GM23338 (cell line): ENCODE measurements around the gene NRG3. TPM values are rescaled to one million over a fixed set of nuclear protein-coding genes. Genes with fewer than 3 reads are reported as not detected.

Experiments
- ATAC-seq: fragments of 200-7000 bp; cut with Tn5 transposase; 3 replicates; pipeline ENCODE4 v1.9.1; 2020
- DNase-seq: peaks from one replicate; pipeline ENCODE4 v3.0.0-alpha.2; 2015; ENCODE audit warnings: low spot score
- H2AFZ ChIP-seq: fragments of 200-600 bp; sonication (generic); 2 replicates; pipeline ENCODE4 v1.8.0; 2016; ENCODE audit warnings: antibody characterized with exemption, mild to moderate bottlenecking, moderate library complexity
- H3F3A ChIP-seq: fragments of 200-600 bp; sonication (generic); replicated peaks from 2 replicates; pipeline ENCODE4 v1.8.0; 2017; ENCODE audit warnings: antibody characterized with exemption, mixed run types, low read depth
- H3K27ac ChIP-seq: fragments of 200-600 bp; sonication (generic); 2 replicates; pipeline ENCODE4 v1.6.1; 2016; ENCODE audit warnings: low read depth
- H3K27me3 ChIP-seq: fragments of 200-600 bp; sonication (generic); 2 replicates; pipeline ENCODE4 v1.8.0; 2016; ENCODE audit warnings: mild to moderate bottlenecking, mixed run types, moderate library complexity; ENCODE audit not compliant: insufficient read depth
- H3K36me3 ChIP-seq: fragments of 200-600 bp; sonication (generic); 2 replicates; pipeline ENCODE4 v1.8.0; 2016; ENCODE audit warnings: mild to moderate bottlenecking; ENCODE audit not compliant: insufficient read depth
- H3K4me1 ChIP-seq: fragments of 200-600 bp; sonication (generic); 2 replicates; pipeline ENCODE4 v1.8.0; 2016; ENCODE audit warnings: mild to moderate bottlenecking, moderate library complexity; ENCODE audit not compliant: insufficient read depth
- H3K4me2 ChIP-seq: fragments of 200-600 bp; sonication (generic); 2 replicates; pipeline ENCODE4 v1.7.1; 2017; ENCODE audit warnings: mixed run types
- H3K4me3 ChIP-seq: fragments of 200-600 bp; sonication (generic); 2 replicates; pipeline ENCODE4 v1.6.1; 2016; ENCODE audit warnings: mixed run types
- H3K79me2 ChIP-seq: fragments of 200-600 bp; sonication (generic); replicated peaks from 2 replicates; pipeline ENCODE4 v1.8.0; 2017; ENCODE audit warnings: mild to moderate bottlenecking; ENCODE audit not compliant: insufficient read depth
- H3K9me2 ChIP-seq: fragments of 200-600 bp; sonication (generic); 2 replicates; pipeline ENCODE4 v1.8.0; 2017; ENCODE audit not compliant: insufficient read depth
- H4K20me1 ChIP-seq: fragments of 200-600 bp; sonication (generic); replicated peaks from 2 replicates; pipeline ENCODE4 v1.8.0; 2017; ENCODE audit warnings: mild to moderate bottlenecking; ENCODE audit not compliant: insufficient read depth
- H3K27ac Mint-ChIP-seq: 2 replicates; pipeline ENCODE4 v1.8.0; 2020; ENCODE audit warnings: inconsistent platforms, mild to moderate bottlenecking, moderate library complexity, mixed read lengths
- H3K27me3 Mint-ChIP-seq: 3 replicates; pipeline ENCODE4 v1.8.0; 2022; ENCODE audit warnings: low read depth, mild to moderate bottlenecking, moderate library complexity, mixed read lengths, inconsistent platforms; ENCODE audit not compliant: insufficient read depth, poor library complexity
- H3K36me3 Mint-ChIP-seq: 3 replicates; pipeline ENCODE4 v1.8.0; 2021; ENCODE audit warnings: low read depth, mild to moderate bottlenecking, inconsistent platforms, moderate library complexity, mixed read lengths
- H3K4me1 Mint-ChIP-seq: 3 replicates; pipeline ENCODE4 v1.8.0; 2020; ENCODE audit warnings: mild to moderate bottlenecking, inconsistent platforms, mixed read lengths
- H3K4me3 Mint-ChIP-seq: 3 replicates; pipeline ENCODE4 v1.8.0; 2021; ENCODE audit warnings: moderate library complexity, mild to moderate bottlenecking, inconsistent platforms, mixed read lengths
- H3K9me3 Mint-ChIP-seq: 3 replicates; pipeline ENCODE4 v1.8.0; 2020; ENCODE audit warnings: moderate library complexity, mild to moderate bottlenecking, inconsistent platforms, mixed read lengths
- CREB1 ChIP-seq: fragments of 250-450 bp; sonication (Bioruptor Pico); IDR thresholded peaks from 2 replicates; pipeline ENCODE4 v1.5.0; 2020; ENCODE audit warnings: low read depth, mild to moderate bottlenecking, moderate library complexity
- CTCF ChIP-seq, 2 experiments: fragments of 200-600 bp in 1 of 2; sonication (generic) in 1 of 2; conservative IDR thresholded peaks; 2 replicates each; pipeline versions ENCODE4 v1.5.1 to v1.6.1; 2016 to 2017; ENCODE audit warnings: antibody characterized with exemption in 2 of 2, low read depth in 2 of 2, mild to moderate bottlenecking in 2 of 2, moderate library complexity in 1 of 2
- EZH2 ChIP-seq: fragments of 200-600 bp; sonication (generic); IDR thresholded peaks from one replicate; pipeline ENCODE4 v1.8.0; 2017; ENCODE audit warnings: antibody characterized with exemption, mild to moderate bottlenecking, low read depth; ENCODE audit not compliant: unreplicated experiment
- EZH2phosphoT487 ChIP-seq: fragments of 200-600 bp; sonication (generic); IDR thresholded peaks from one replicate; pipeline ENCODE4 v1.8.1; 2018; ENCODE audit warnings: antibody characterized with exemption; ENCODE audit not compliant: unreplicated experiment
- JUNB ChIP-seq: IDR thresholded peaks from one replicate; pipeline ENCODE4 v1.6.1; 2016; ENCODE audit warnings: antibody characterized with exemption; ENCODE audit not compliant: unreplicated experiment
- NANOG ChIP-seq: IDR thresholded peaks from 2 replicates; pipeline ENCODE4 v1.6.1; 2016; ENCODE audit warnings: antibody characterized with exemption, borderline replicate concordance
- POLR2AphosphoS5 ChIP-seq: IDR thresholded peaks from 2 replicates; pipeline ENCODE4 v1.6.1; 2016; ENCODE audit warnings: antibody characterized with exemption, low read depth
- ZNF114 ChIP-seq: fragments of 250-450 bp; sonication (Bioruptor Pico); IDR thresholded peaks from 2 replicates; pipeline ENCODE4 v1.5.0; 2020; ENCODE audit warnings: mild to moderate bottlenecking, moderate library complexity
- polyA plus RNA-seq: library from polyadenylated mRNA; unstranded; fragments of >200 nt; fragmentation: Nextera tagmentation; extraction: Ambion mirVana; gene quantifications from 2 replicates; pipeline ENCODE4 v1.2.1, GENCODE V29; 2016
- total RNA-seq: library from RNA; depleted of rRNA; stranded (reverse); fragments of >200 nt; shearing (Covaris generic); gene quantifications from 2 replicates; pipeline ENCODE4 v1.2.3, GENCODE V29; 2014
- TF ChIP-seq, protein P1 (sequence below): IDR thresholded peaks from one replicate; pipeline ENCODE4 v1.6.1; 2018; ENCODE audit warnings: antibody characterized with exemption; ENCODE audit not compliant: unreplicated experiment
- TF ChIP-seq, protein P2 (sequence below): IDR thresholded peaks from 2 replicates; pipeline ENCODE4 v1.6.1; 2016; ENCODE audit warnings: antibody characterized with exemption
- TF ChIP-seq, protein P3 (sequence below): fragments of 250-450 bp; sonication (Bioruptor Pico); IDR thresholded peaks from 2 replicates; pipeline ENCODE4 v1.5.0; 2020; ENCODE audit warnings: mild to moderate bottlenecking, moderate library complexity

Gene NRG3
- total and polyA plus RNA-seq, 2 experiments from 2014 or later: 1.9 to 3.9 TPM

GRCh38 chr10:81967716-81968115 lies 92.7 kb downstream of the NRG3 start (continued):
- TF ChIP-seq CTCF (conservative IDR thresholded peaks at IDR 0.05; ENCODE audit: low read depth in 2 of 2): no peak
- no peak for TF ChIP-seq JUNB
- TF ChIP-seq EZH2: no peak
- no peak for TF ChIP-seq CREB1
- TF ChIP-seq, protein P1, sequence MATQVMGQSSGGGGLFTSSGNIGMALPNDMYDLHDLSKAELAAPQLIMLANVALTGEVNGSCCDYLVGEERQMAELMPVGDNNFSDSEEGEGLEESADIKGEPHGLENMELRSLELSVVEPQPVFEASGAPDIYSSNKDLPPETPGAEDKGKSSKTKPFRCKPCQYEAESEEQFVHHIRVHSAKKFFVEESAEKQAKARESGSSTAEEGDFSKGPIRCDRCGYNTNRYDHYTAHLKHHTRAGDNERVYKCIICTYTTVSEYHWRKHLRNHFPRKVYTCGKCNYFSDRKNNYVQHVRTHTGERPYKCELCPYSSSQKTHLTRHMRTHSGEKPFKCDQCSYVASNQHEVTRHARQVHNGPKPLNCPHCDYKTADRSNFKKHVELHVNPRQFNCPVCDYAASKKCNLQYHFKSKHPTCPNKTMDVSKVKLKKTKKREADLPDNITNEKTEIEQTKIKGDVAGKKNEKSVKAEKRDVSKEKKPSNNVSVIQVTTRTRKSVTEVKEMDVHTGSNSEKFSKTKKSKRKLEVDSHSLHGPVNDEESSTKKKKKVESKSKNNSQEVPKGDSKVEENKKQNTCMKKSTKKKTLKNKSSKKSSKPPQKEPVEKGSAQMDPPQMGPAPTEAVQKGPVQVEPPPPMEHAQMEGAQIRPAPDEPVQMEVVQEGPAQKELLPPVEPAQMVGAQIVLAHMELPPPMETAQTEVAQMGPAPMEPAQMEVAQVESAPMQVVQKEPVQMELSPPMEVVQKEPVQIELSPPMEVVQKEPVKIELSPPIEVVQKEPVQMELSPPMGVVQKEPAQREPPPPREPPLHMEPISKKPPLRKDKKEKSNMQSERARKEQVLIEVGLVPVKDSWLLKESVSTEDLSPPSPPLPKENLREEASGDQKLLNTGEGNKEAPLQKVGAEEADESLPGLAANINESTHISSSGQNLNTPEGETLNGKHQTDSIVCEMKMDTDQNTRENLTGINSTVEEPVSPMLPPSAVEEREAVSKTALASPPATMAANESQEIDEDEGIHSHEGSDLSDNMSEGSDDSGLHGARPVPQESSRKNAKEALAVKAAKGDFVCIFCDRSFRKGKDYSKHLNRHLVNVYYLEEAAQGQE: no peak

GRCh38 chr10:81969136-81969535 lies 94.1 kb downstream of the NRG3 start:
- Histone ChIP-seq H3K4me2 (no peak overlapping the region), H3K79me2 (no peaks in the 10 kb centered on the region; the same call in 1 of the 2 replicates), H3K9me2 (no peaks in the 10 kb centered on the region), H3K27me3 (no peaks in the 10 kb centered on the region), H3K36me3 (no peaks in the 10 kb centered on the region), H3K27ac (no peak overlapping the region), H3K4me1 (no peaks in the 10 kb centered on the region), H3K4me3 (no peak overlapping the region), H2AFZ (no peak overlapping the region), H3F3A (no peaks in the 10 kb centered on the region), H4K20me1 (no peaks in the 10 kb centered on the region)
- Mint-ChIP-seq H3K36me3 (no peaks in the 10 kb centered on the region), H3K27ac (no peak overlapping the region), H3K4me3 (no peak overlapping the region), H3K9me3 (no peaks in the 10 kb centered on the region), H3K4me1 (no peaks in the 10 kb centered on the region; the same call in 2 of the 3 replicates), H3K27me3 (no peaks in the 10 kb centered on the region)
- ATAC-seq (no peak), DNase-seq (no peak)
- TF ChIP-seq CREB1 (no peak), POLR2AphosphoS5 (no peak), ZNF114 (CRISPR knock-in tag) (no peak), EZH2phosphoT487 (no peak), NANOG (no peak)
- TF ChIP-seq, protein P2, sequence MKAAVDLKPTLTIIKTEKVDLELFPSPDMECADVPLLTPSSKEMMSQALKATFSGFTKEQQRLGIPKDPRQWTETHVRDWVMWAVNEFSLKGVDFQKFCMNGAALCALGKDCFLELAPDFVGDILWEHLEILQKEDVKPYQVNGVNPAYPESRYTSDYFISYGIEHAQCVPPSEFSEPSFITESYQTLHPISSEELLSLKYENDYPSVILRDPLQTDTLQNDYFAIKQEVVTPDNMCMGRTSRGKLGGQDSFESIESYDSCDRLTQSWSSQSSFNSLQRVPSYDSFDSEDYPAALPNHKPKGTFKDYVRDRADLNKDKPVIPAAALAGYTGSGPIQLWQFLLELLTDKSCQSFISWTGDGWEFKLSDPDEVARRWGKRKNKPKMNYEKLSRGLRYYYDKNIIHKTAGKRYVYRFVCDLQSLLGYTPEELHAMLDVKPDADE: no peak
- TF ChIP-seq, protein P3, sequence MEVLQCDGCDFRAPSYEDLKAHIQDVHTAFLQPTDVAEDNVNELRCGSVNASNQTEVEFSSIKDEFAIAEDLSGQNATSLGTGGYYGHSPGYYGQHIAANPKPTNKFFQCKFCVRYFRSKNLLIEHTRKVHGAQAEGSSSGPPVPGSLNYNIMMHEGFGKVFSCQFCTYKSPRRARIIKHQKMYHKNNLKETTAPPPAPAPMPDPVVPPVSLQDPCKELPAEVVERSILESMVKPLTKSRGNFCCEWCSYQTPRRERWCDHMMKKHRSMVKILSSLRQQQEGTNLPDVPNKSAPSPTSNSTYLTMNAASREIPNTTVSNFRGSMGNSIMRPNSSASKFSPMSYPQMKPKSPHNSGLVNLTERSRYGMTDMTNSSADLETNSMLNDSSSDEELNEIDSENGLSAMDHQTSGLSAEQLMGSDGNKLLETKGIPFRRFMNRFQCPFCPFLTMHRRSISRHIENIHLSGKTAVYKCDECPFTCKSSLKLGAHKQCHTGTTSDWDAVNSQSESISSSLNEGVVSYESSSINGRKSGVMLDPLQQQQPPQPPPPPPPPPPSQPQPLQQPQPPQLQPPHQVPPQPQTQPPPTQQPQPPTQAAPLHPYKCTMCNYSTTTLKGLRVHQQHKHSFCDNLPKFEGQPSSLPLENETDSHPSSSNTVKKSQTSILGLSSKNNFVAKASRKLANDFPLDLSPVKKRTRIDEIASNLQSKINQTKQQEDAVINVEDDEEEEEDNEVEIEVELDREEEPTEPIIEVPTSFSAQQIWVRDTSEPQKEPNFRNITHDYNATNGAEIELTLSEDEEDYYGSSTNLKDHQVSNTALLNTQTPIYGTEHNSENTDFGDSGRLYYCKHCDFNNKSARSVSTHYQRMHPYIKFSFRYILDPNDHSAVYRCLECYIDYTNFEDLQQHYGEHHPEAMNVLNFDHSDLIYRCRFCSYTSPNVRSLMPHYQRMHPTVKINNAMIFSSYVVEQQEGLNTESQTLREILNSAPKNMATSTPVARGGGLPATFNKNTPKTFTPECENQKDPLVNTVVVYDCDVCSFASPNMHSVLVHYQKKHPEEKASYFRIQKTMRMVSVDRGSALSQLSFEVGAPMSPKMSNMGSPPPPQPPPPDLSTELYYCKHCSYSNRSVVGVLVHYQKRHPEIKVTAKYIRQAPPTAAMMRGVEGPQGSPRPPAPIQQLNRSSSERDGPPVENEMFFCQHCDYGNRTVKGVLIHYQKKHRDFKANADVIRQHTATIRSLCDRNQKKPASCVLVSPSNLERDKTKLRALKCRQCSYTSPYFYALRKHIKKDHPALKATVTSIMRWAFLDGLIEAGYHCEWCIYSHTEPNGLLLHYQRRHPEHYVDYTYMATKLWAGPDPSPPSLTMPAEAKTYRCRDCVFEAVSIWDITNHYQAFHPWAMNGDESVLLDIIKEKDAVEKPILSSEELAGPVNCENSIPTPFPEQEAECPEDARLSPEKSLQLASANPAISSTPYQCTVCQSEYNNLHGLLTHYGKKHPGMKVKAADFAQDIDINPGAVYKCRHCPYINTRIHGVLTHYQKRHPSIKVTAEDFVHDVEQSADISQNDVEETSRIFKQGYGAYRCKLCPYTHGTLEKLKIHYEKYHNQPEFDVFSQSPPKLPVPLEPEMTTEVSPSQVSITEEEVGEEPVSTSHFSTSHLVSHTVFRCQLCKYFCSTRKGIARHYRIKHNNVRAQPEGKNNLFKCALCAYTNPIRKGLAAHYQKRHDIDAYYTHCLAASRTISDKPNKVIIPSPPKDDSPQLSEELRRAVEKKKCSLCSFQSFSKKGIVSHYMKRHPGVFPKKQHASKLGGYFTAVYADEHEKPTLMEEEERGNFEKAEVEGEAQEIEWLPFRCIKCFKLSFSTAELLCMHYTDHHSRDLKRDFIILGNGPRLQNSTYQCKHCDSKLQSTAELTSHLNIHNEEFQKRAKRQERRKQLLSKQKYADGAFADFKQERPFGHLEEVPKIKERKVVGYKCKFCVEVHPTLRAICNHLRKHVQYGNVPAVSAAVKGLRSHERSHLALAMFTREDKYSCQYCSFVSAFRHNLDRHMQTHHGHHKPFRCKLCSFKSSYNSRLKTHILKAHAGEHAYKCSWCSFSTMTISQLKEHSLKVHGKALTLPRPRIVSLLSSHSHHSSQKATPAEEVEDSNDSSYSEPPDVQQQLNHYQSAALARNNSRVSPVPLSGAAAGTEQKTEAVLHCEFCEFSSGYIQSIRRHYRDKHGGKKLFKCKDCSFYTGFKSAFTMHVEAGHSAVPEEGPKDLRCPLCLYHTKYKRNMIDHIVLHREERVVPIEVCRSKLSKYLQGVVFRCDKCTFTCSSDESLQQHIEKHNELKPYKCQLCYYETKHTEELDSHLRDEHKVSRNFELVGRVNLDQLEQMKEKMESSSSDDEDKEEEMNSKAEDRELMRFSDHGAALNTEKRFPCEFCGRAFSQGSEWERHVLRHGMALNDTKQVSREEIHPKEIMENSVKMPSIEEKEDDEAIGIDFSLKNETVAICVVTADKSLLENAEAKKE (CRISPR knock-in tag): no peak
